Neural progenitor cell (in vitro differentiated cells): Measurements from ENCODE around the gene PLOD3.
"Not testable (repeated sequence)": the region's sequence is repeated elsewhere in the genome, so short reads cannot be mapped to it uniquely, and the experiment has no call there.

Experiments used
- CTCF ChIP-seq: fragments of 200-600 bp; sonication (generic); IDR thresholded peaks from 2 replicates; pipeline ENCODE4 v1.5.1; 2017; ENCODE audit warnings: antibody characterized with exemption, mild to moderate bottlenecking
- EZH2 ChIP-seq: fragments of 200-600 bp; sonication (generic); IDR thresholded peaks from 2 replicates; pipeline ENCODE4 v1.6.1; 2017; ENCODE audit warnings: antibody characterized with exemption, mild to moderate bottlenecking, moderate library complexity
- EZH2phosphoT487 ChIP-seq: fragments of 200-600 bp; sonication (generic); IDR thresholded peaks from 2 replicates; pipeline ENCODE4 v1.6.1; 2017; ENCODE audit warnings: antibody characterized with exemption

GRCh38 chr7:101199522-101199921 lies 17.9 kb downstream of the PLOD3 start:
- not testable (repeated sequence) for TF ChIP-seq CTCF, EZH2, EZH2phosphoT487
